ENCODE results near the gene C1QTNF8. TPM values are rescaled to one million over a fixed set of nuclear protein-coding genes. Genes with fewer than 3 reads are reported as not detected.

The C1QTNF8 gene
- polyA plus RNA-seq, 1 donor (not counting 4 experiments of a cell fraction or from before 2014, with no cell fraction given) = not detected

DNA sequence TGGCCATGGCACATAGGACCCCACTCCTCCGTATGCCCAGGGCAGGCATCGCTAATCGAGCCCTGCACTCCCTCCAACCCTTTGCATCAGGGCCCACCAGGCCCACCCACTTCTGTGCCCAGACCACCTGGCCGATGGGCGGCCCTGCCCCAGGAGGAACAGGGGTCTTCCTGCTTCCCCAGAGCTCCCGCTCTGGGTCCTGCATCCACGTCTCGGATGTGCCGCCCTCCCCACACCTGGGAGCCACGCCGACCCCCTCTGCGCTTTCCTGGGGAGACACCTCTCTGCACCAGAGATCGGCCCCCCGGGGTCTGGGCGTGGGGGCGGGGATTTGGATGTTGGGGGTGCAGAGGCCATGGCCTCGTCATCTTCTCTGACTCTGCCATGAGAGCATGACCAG lies 44.6 kb downstream of the C1QTNF8 start:
- DNase-seq (ENCODE audit: low read depth, low spot score) = no peak
- no peaks in the 10 kb centered on the region for H4K20me1 ChIP-seq (ENCODE audit: control insufficient read depth, extremely low read depth, insufficient read depth, low read length)
- peaks cover 4% of the 10 kb centered on the region for H3K27me3 ChIP-seq (ENCODE audit: control insufficient read depth, extremely low read depth, insufficient read depth, low read length)
- no peaks in the 10 kb centered on the region for H3K9me3 ChIP-seq (ENCODE audit: control insufficient read depth, low read depth, low read length)
- no peak overlapping the region for H3K27ac ChIP-seq (ENCODE audit: control insufficient read depth, insufficient read depth, low read length)
- H3K4me2 ChIP-seq (ENCODE audit: control insufficient read depth, extremely low read depth, insufficient read depth, low read depth, low read length) = no peak overlapping the region
- FAIRE-seq = no peak
- dilution Hi-C loops (cut with MboI; ENCODE audit: extremely low pct_ligation_motif_present, low sequenced_read_pairs) = no loop called here
- H3K9me1 ChIP-seq (ENCODE audit: control insufficient read depth, extremely low read depth, insufficient read depth, low read length) = no peaks in the 10 kb centered on the region
- TF ChIP-seq CTCF (optimal IDR thresholded peaks at IDR 0.05 in 1 of 3, IDR thresholded peaks at IDR 0.05 in 1 of 3, conservative IDR thresholded peaks at IDR 0.05 in 1 of 3; ENCODE audit: extremely low read depth in 1 of 3, insufficient read depth in 2 of 3, low read length in 3 of 3) (no peak), EZH2 (IDR thresholded peaks at IDR 0.05; ENCODE audit: low read length) (no peak)
- no peak overlapping the region for H3K4me3 ChIP-seq (ENCODE audit: control insufficient read depth in 2 of 3, extremely low read depth in 1 of 3, insufficient read depth in 2 of 3, low read depth in 1 of 3, low read length in 3 of 3)
- no peak overlapping the region for H3K9ac ChIP-seq (ENCODE audit: control insufficient read depth, extremely low read depth, insufficient read depth, low read length)
- H3K36me3 ChIP-seq (ENCODE audit: control insufficient read depth in 2 of 2, extremely low read depth in 1 of 2, insufficient read depth in 2 of 2, low read length in 2 of 2) = no peaks in the 10 kb centered on the region
- H3K4me1 ChIP-seq (ENCODE audit: control insufficient read depth, extremely low read depth, insufficient read depth, low read length) = no peaks in the 10 kb centered on the region
- no peaks in the 10 kb centered on the region for H3K79me2 ChIP-seq (ENCODE audit: control insufficient read depth, insufficient read depth, low read length)
- no peak overlapping the region for H2AFZ ChIP-seq (ENCODE audit: control insufficient read depth, low read length)

- no peak for FAIRE-seq
- H3K4me2 ChIP-seq (ENCODE audit: control insufficient read depth, extremely low read depth, insufficient read depth, low read depth, low read length) = no peak overlapping the region
- no peaks in the 10 kb centered on the region for H3K79me2 ChIP-seq (ENCODE audit: control insufficient read depth, insufficient read depth, low read length)
- DNase-seq (ENCODE audit: low read depth, low spot score) = no peak
- no peak overlapping the region for H3K9ac ChIP-seq (ENCODE audit: control insufficient read depth, extremely low read depth, insufficient read depth, low read length)
- H4K20me1 ChIP-seq (ENCODE audit: control insufficient read depth, extremely low read depth, insufficient read depth, low read length) = no peaks in the 10 kb centered on the region
- H3K9me3 ChIP-seq (ENCODE audit: control insufficient read depth, low read depth, low read length) = no peaks in the 10 kb centered on the region
- H3K4me3 ChIP-seq (ENCODE audit: control insufficient read depth in 2 of 3, extremely low read depth in 1 of 3, insufficient read depth in 2 of 3, low read depth in 1 of 3, low read length in 3 of 3) = no peak overlapping the region
- H3K4me1 ChIP-seq (ENCODE audit: control insufficient read depth, extremely low read depth, insufficient read depth, low read length) = no peaks in the 10 kb centered on the region
- no peaks in the 10 kb centered on the region for H3K36me3 ChIP-seq (ENCODE audit: control insufficient read depth in 2 of 2, extremely low read depth in 1 of 2, insufficient read depth in 2 of 2, low read length in 2 of 2)
- no peak overlapping the region for H2AFZ ChIP-seq (ENCODE audit: control insufficient read depth, low read length)
- H3K27me3 ChIP-seq (ENCODE audit: control insufficient read depth, extremely low read depth, insufficient read depth, low read length) = peaks cover 4% of the 10 kb centered on the region
- dilution Hi-C loops (cut with MboI; ENCODE audit: extremely low pct_ligation_motif_present, low sequenced_read_pairs) = no loop called here
- H3K9me1 ChIP-seq (ENCODE audit: control insufficient read depth, extremely low read depth, insufficient read depth, low read length) = no peaks in the 10 kb centered on the region
- TF ChIP-seq CTCF (optimal IDR thresholded peaks at IDR 0.05 in 1 of 3, IDR thresholded peaks at IDR 0.05 in 1 of 3, conservative IDR thresholded peaks at IDR 0.05 in 1 of 3; ENCODE audit: extremely low read depth in 1 of 3, insufficient read depth in 2 of 3, low read length in 3 of 3) (no peak), EZH2 (IDR thresholded peaks at IDR 0.05; ENCODE audit: low read length) (no peak)
- H3K27ac ChIP-seq (ENCODE audit: control insufficient read depth, insufficient read depth, low read length) = no peak overlapping the region
These were observed 45.1 kb downstream of the C1QTNF8 start for GRCh38 chr16:1050921-1051320.
